ENCODE results near the gene TMEM174.

DNA sequence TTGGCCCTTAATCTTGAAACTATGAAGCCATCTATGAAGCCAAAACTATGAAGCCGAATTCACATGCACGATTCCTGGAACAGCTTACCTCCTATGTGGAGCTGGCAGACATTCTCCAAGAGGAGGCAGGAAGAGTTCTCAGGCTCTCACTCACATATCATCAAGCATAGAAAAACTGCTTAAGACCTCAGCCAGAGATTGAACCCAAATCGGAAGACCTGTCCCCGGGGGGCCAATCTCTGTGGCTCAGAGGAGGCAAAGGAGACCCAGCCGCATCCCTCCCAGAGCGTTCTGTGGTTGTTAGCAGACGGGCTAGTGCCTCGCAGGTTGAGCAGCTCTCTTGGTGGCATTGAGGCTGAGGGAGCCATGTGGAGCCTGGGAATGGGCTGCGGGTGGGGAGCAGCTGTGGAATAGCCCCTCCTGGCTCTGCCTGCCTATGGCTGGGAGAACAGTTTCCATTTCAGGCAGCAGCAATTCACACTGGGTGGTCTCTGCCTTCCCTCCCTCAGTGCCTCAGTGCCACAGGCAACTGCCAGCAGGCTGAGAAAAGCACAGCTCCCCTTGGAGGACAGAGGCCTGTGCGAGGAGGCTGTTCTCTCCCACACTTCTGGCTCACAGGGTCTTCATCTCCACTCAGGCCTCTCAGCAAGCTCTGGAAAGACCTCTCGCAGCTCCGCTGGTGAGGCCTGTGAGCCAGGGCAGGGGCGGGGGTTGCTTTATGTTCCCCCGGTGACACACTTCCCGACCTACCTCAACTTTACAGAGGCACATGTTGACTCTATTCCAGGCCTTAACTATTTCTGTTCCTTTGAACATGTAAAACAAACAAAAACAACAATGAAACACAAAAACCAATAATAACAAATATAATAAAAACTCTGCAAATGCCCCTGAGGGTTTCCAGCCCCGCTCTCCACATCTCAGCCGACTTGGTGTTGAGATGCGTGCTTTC is 17.4 kb upstream of the TMEM174 start:
- TF ChIP-seq, protein P1, sequence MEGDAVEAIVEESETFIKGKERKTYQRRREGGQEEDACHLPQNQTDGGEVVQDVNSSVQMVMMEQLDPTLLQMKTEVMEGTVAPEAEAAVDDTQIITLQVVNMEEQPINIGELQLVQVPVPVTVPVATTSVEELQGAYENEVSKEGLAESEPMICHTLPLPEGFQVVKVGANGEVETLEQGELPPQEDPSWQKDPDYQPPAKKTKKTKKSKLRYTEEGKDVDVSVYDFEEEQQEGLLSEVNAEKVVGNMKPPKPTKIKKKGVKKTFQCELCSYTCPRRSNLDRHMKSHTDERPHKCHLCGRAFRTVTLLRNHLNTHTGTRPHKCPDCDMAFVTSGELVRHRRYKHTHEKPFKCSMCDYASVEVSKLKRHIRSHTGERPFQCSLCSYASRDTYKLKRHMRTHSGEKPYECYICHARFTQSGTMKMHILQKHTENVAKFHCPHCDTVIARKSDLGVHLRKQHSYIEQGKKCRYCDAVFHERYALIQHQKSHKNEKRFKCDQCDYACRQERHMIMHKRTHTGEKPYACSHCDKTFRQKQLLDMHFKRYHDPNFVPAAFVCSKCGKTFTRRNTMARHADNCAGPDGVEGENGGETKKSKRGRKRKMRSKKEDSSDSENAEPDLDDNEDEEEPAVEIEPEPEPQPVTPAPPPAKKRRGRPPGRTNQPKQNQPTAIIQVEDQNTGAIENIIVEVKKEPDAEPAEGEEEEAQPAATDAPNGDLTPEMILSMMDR (IDR thresholded peaks at IDR 0.05) = no peak
- no peak for TF ChIP-seq EZH2 (IDR thresholded peaks at IDR 0.05; ENCODE audit: borderline replicate concordance, insufficient read depth, low read depth, low read length, poor library complexity, severe bottlenecking)

Measured in B cell (primary cell).